ENCODE results near the gene PNN.

DNA sequence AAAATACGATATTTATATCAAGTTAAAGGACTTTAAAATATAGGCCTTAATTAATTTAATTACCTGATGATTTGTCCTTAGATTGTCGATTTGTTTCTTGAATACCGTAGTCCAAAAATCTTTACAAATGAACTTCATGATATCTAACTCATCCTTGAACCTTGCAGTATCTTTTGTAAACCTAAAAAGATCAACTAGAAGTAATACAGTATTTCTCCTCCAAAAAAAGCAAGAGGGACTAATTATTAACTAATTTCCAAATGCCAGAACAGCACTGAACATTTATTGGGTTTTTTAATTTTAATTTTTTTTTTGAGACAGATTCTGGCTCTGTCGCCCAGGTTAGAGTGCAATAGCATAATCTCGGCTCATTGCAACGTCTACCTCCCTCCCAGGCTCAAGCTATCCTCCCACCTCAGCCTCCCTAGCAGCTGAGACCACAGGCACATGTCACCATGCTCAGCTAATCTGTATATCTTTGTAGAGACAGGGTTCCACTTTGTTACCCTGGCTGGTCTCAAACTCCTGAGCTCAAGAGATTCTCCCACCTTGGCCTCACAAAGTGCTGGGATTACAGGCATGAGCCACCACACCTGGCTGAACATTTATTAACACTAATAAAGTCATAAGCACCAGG lies 16.7 kb upstream of the PNN start:
- TF ChIP-seq, protein P1, sequence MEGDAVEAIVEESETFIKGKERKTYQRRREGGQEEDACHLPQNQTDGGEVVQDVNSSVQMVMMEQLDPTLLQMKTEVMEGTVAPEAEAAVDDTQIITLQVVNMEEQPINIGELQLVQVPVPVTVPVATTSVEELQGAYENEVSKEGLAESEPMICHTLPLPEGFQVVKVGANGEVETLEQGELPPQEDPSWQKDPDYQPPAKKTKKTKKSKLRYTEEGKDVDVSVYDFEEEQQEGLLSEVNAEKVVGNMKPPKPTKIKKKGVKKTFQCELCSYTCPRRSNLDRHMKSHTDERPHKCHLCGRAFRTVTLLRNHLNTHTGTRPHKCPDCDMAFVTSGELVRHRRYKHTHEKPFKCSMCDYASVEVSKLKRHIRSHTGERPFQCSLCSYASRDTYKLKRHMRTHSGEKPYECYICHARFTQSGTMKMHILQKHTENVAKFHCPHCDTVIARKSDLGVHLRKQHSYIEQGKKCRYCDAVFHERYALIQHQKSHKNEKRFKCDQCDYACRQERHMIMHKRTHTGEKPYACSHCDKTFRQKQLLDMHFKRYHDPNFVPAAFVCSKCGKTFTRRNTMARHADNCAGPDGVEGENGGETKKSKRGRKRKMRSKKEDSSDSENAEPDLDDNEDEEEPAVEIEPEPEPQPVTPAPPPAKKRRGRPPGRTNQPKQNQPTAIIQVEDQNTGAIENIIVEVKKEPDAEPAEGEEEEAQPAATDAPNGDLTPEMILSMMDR (conservative IDR thresholded peaks at IDR 0.05; ENCODE audit: low read length) = no peak
- TF ChIP-seq EZH2phosphoT487 (IDR thresholded peaks at IDR 0.05; ENCODE audit: borderline replicate concordance) = no peak
